A673 (cell line): ENCODE measurements around the gene ALDH16A1. TPM values are rescaled to one million over a fixed set of nuclear protein-coding genes. Genes with fewer than 3 reads are reported as not detected.

Experiments
- BruUV-seq: library from RNA; stranded (reverse); fragments of 400-500 nt; replicated peaks from 2 replicates; lab custom pipeline; 2021; lab: Mats Ljungman, UMichigan
- CTCF ChIA-PET: fragments of 300-600 bp; sonication (Branson Sonifier 250); formaldehyde crosslinking; loops from one replicate; lab custom pipeline; 2022; ENCODE audit warnings: antibody characterized with exemption; lab: Charles Lee
- POLR2A ChIA-PET: fragments of 300-600 bp; sonication (Branson Sonifier 250); formaldehyde crosslinking; loops from one replicate; lab custom pipeline; 2022; ENCODE audit warnings: antibody characterized with exemption; ENCODE audit not compliant: low non-redundant PET; lab: Charles Lee
- DNase-seq: peaks from one replicate; pipeline ENCODE4 v3.0.0-alpha.2; 2015; ENCODE audit warnings: low spot score
- H3K27ac ChIP-seq: fragments of 200-600 bp; sonication (generic); 2 replicates; pipeline ENCODE4 v1.5.1; 2016; ENCODE audit warnings: mixed run types, low read depth, mild to moderate bottlenecking, mixed read lengths, antibody characterized with exemption, low read length; ENCODE audit not compliant: poor library complexity, severe bottlenecking
- H3K27me3 ChIP-seq: fragments of 200-600 bp; sonication (generic); replicated peaks from 2 replicates; pipeline ENCODE4 v1.6.1; 2017; ENCODE audit warnings: mixed run types, low read depth, mild to moderate bottlenecking, mixed read lengths, antibody characterized with exemption, low read length; ENCODE audit not compliant: insufficient read depth, poor library complexity
- H3K36me3 ChIP-seq: fragments of 200-600 bp; sonication (generic); 2 replicates; pipeline ENCODE4 v1.6.1; 2016; ENCODE audit warnings: mixed run types, mild to moderate bottlenecking, mixed read lengths, antibody characterized with exemption, low read length; ENCODE audit not compliant: insufficient read depth, poor library complexity, severe bottlenecking
- H3K4me1 ChIP-seq: fragments of 200-600 bp; sonication (generic); 2 replicates; pipeline ENCODE4 v1.6.1; 2017; ENCODE audit warnings: mixed run types, mild to moderate bottlenecking, mixed read lengths, antibody characterized with exemption, low read length; ENCODE audit not compliant: insufficient read depth, poor library complexity, severe bottlenecking
- H3K4me3 ChIP-seq: fragments of 200-600 bp; sonication (generic); 2 replicates; pipeline ENCODE4 v1.5.1; 2016; ENCODE audit warnings: low read depth, mixed run types, mild to moderate bottlenecking, mixed read lengths, low read length; ENCODE audit not compliant: poor library complexity, severe bottlenecking
- H3K9me3 ChIP-seq: fragments of 200-600 bp; sonication (generic); 2 replicates; pipeline ENCODE4 v1.6.1; 2016; ENCODE audit warnings: mixed run types, low read depth, mild to moderate bottlenecking, mixed read lengths, antibody characterized with exemption, low read length; ENCODE audit not compliant: poor library complexity, severe bottlenecking
- CTCF ChIP-seq: fragments of 300-800, 200-600 bp; sonication (generic); conservative IDR thresholded peaks from 2 replicates; pipeline ENCODE4 v1.5.1; 2017; ENCODE audit warnings: low read depth, mild to moderate bottlenecking, antibody characterized with exemption, low read length, moderate library complexity, mixed read lengths
- EZH2 ChIP-seq: fragments of 200-600 bp; sonication (generic); IDR thresholded peaks from 2 replicates; pipeline ENCODE4 v1.6.1; 2017; ENCODE audit warnings: borderline replicate concordance, low read depth, mild to moderate bottlenecking, mixed read lengths, antibody characterized with exemption, low read length; ENCODE audit not compliant: poor library complexity, severe bottlenecking
- intact Hi-C: fragments of 100-400 bp; cut with micrococcal nuclease; formaldehyde crosslinking; loops from one replicate; pipeline ENCODE4 v1.10.0; 2022; ENCODE audit not compliant: unreplicated experiment
- total RNA-seq: library from RNA; stranded (reverse); gene quantifications from 2 replicates; pipeline ENCODE4 v1.2.3, GENCODE V29; 2021

Gene ALDH16A1
- total RNA-seq, 1 experiment from 2014 or later = 23.2 TPM

DNA sequence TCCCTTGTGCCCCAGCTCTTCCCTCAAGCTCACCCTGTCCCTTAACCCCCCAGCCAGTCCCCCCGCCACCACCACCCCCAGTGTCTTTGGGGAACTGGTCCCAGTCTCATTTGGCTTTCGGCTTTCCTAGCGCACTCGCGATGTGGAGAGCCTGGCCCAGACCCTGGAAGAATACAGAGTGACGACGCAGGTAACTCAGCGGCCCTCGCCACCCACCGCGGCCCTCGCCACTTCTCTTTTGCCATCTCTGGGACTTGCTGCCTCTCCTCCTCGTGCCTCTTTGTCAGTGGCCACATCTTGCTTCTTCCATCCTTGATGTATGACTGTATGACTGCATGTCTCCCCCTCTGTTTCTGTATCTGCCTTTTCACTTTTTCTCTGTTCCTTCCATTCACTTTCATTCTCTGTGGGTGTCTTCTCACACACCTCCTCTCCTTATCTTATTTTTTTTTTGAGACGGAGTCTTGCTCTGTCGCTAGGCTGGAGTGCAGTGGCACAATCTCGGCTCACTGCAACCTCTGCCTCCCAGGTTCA, 45.5 kb upstream of the ALDH16A1 start:
- Histone ChIP-seq H3K27me3 (no peaks in the 10 kb centered on the region), H3K36me3 (no peaks in the 10 kb centered on the region), H3K9me3 (no peaks in the 10 kb centered on the region), H3K4me3 (no peak overlapping the region), H3K4me1 (peaks cover 14% of the 10 kb centered on the region), H3K27ac (no peak overlapping the region)
- intact Hi-C loops = no loop called here
- BruUV-seq = no TSS peak
- no peak for TF ChIP-seq EZH2
- no peak for TF ChIP-seq CTCF
- POLR2A ChIA-PET = no interaction called here
- CTCF ChIA-PET = no interaction called here
- no peak for DNase-seq

GRCh38 chr19:49408816-49409440, 44.1 kb upstream of the ALDH16A1 start:
- BruUV-seq = no TSS peak
- no peak for DNase-seq
- POLR2A ChIA-PET = no interaction called here

GRCh38 chr19:49409441-49410029, 43.5 kb upstream of the ALDH16A1 start:
- no peak overlapping the region for H3K27ac ChIP-seq
- H3K4me1 ChIP-seq = no peaks in the 10 kb centered on the region
- no peak for DNase-seq
- H3K36me3 ChIP-seq = no peaks in the 10 kb centered on the region
- TF ChIP-seq EZH2 (no peak), CTCF (no peak)
- H3K27me3 ChIP-seq = no peaks in the 10 kb centered on the region
- CTCF ChIA-PET = no interaction called here
- POLR2A ChIA-PET = interaction anchor here (0.7 kb wide), 1 partner anchor 67 kb away, joined by 8 read pairs; no protein-coding TSS in a partner anchor
- H3K4me3 ChIP-seq = no peak overlapping the region
- intact Hi-C loops = no loop called here
- no TSS peak for BruUV-seq
- H3K9me3 ChIP-seq = no peaks in the 10 kb centered on the region

More at GRCh38 chr19:49408816-49409440, 44.1 kb upstream of the ALDH16A1 start:
- peaks cover 5% of the 10 kb centered on the region for H3K4me1 ChIP-seq
- H3K9me3 ChIP-seq = no peaks in the 10 kb centered on the region
- H3K27me3 ChIP-seq = no peaks in the 10 kb centered on the region
- no peak overlapping the region for H3K4me3 ChIP-seq
- no peak overlapping the region for H3K27ac ChIP-seq
- intact Hi-C loops = no loop called here
- CTCF ChIA-PET = no interaction called here
- TF ChIP-seq CTCF (no peak), EZH2 (no peak)
- no peaks in the 10 kb centered on the region for H3K36me3 ChIP-seq
